ENCODE measurements around the gene TMEM45B. TPM values are rescaled to one million over a fixed set of nuclear protein-coding genes. Genes with fewer than 3 reads are reported as not detected.
"Not testable (repeated sequence)": the region's sequence is repeated elsewhere in the genome, so short reads cannot be mapped to it uniquely, and the experiment has no call there.

TMEM45B gene
- total and polyA plus RNA-seq, 2 of the 13 experiments (the other 11 are each of a cell fraction or from before 2014, with no cell fraction given) = 29.1 to 181 TPM

DNA sequence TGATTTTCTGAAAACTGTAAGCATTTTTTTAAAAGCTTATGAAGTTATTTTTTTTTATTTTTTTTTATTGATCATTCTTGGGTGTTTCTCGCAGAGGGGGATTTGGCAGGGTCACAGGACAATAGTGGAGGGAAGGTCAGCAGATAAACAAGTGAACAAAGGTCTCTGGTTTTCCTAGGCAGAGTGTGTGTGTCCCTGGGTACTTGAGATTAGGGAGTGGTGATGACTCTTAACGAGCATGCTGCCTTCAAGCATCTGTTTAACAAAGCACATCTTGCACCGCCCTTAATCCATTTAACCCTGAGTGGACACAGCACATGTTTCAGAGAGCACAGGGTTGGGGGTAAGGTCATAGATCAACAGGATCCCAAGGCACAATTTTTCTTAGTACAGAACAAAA is 31.7 kb downstream of the TMEM45B start:
- H4K20me1 ChIP-seq (ENCODE audit: insufficient read depth, low read length); BruUV-seq (replicated peaks); H3K79me2 ChIP-seq (ENCODE audit: insufficient read depth, low read length); in situ Hi-C loops (cut with HindIII; ENCODE audit: extremely low pct_ligation_motif_present, low pct_unique_long_range_greater_than_20kb); H3K4me3 ChIP-seq (replicated peaks in 1 of 3; ENCODE audit: insufficient read depth in 1 of 3, low read depth in 2 of 3, low read length in 3 of 3); FAIRE-seq; CTCF ChIA-PET (ENCODE audit: low intra/inter-chr PET ratio, low total read pairs); H3K9ac ChIP-seq (ENCODE audit: insufficient read depth, low read depth, low read length); H2AFZ ChIP-seq (ENCODE audit: low read length); H3K27ac ChIP-seq (ENCODE audit: extremely low read length, insufficient read depth, low read length); H3K27me3 ChIP-seq (ENCODE audit: control insufficient read depth in 1 of 2, insufficient read depth in 2 of 2, low read length in 2 of 2); ATAC-seq; H3K9me3 ChIP-seq (ENCODE audit: low read length); DNase-seq (ENCODE audit: low spot score); H3K4me2 ChIP-seq (ENCODE audit: low read depth, low read length); intact Hi-C loops (cut with micrococcal nuclease; ENCODE audit: unreplicated experiment); H3K36me3 ChIP-seq (replicated peaks in 1 of 2; ENCODE audit: control insufficient read depth in 1 of 2, insufficient read depth in 2 of 2, low read length in 2 of 2): not testable (repeated sequence)
- WGBS (ENCODE audit: low lambda C conversion rate) = 52% methylated on average over 1 of the region's 3 CpGs
- POLR2A ChIA-PET = interaction anchor here (0.9 kb wide), 1 partner anchor 19 kb away, joined by 3 read pairs; no protein-coding TSS in a partner anchor
- H3K4me1 ChIP-seq (ENCODE audit: insufficient read depth, low read length) = peaks cover 48% of the 10 kb centered on the region

DNA sequence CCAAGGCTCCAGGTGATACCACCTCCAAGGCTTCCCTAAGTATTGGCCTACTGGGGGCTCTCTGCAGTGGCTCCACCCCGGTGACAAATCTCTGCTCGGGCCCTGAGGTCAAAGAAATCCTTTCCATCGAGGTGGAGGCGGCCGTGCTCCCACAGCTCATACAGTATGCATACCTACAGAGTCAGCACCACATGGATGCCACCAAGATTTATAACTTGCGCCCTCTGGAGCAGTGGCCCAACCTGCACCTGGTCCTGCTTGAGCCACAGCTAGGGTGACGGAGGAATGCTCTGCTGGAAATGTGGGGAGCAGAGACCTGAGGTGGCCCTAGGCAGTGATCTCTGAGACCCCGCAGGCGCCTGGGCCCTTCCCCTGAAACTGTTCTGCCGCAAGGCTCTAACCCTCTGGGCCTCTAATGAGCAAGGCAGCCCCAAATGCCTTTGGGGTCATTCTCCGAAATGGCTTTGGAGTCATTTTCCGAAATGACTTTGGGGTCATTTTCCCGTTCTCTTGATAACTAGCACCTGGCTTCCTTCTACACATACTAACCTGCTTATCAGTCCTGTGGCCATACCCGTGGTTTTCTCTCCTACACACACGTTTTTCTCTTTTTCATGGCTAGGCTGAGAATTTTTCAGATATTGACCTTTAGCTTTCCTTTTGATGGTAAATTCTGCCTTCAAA is 33.9 kb downstream of the TMEM45B start:
- H2AFZ ChIP-seq (ENCODE audit: low read length) = no peak overlapping the region
- H3K79me2 ChIP-seq (ENCODE audit: insufficient read depth, low read length) = no peaks in the 10 kb centered on the region
- no TSS peak for BruUV-seq (replicated peaks)
- H3K36me3 ChIP-seq (replicated peaks in 1 of 2; ENCODE audit: control insufficient read depth in 1 of 2, insufficient read depth in 2 of 2, low read length in 2 of 2) = peaks cover 2 to 16% of the 10 kb centered on the region in 2 experiments; a peak in 2 of 5 replicates
- DNase-seq (ENCODE audit: low spot score) (no peak), ATAC-seq (no peak), FAIRE-seq (no peak)
- ChIA-PET POLR2A (no interaction called here), CTCF (ENCODE audit: low intra/inter-chr PET ratio, low total read pairs) (no interaction called here)
- H3K4me3 ChIP-seq (replicated peaks in 1 of 3; ENCODE audit: insufficient read depth in 1 of 3, low read depth in 2 of 3, low read length in 3 of 3) = no peak overlapping the region
- H3K9me3 ChIP-seq (ENCODE audit: low read length) = no peaks in the 10 kb centered on the region
- no peak overlapping the region for H3K27ac ChIP-seq (ENCODE audit: extremely low read length, insufficient read depth, low read length)
- no peak for TF ChIP-seq NFRKB (IDR thresholded peaks at IDR 0.05)
- in situ Hi-C loops (cut with HindIII; ENCODE audit: extremely low pct_ligation_motif_present, low pct_unique_long_range_greater_than_20kb) (no loop called here), intact Hi-C loops (cut with micrococcal nuclease; ENCODE audit: unreplicated experiment) (loop anchor here (5.0 kb wide), 1 partner anchor 62 kb away; no protein-coding TSS in a partner anchor)
- 95% methylated on average over 5 of the region's 15 CpGs for WGBS (ENCODE audit: low lambda C conversion rate)
- H3K4me2 ChIP-seq (ENCODE audit: low read depth, low read length) = no peak overlapping the region
- peaks cover 5% of the 10 kb centered on the region; the same call in 1 of the 2 replicates for H4K20me1 ChIP-seq (ENCODE audit: insufficient read depth, low read length)
- H3K27me3 ChIP-seq (ENCODE audit: control insufficient read depth in 1 of 2, insufficient read depth in 2 of 2, low read length in 2 of 2) = no peaks in the 10 kb centered on the region; a peak in 1 of 5 replicates
- no peak overlapping the region for H3K9ac ChIP-seq (ENCODE audit: insufficient read depth, low read depth, low read length)
- peaks cover 57% of the 10 kb centered on the region for H3K4me1 ChIP-seq (ENCODE audit: insufficient read depth, low read length)
